ENCODE results near the gene ANKRD40.

The ANKRD40 gene

GRCh38 chr17:50660042-50660886, 47.5 kb downstream of the ANKRD40 start:
- H3K27me3 Mint-ChIP-seq, result peaks cover 5% of the 10 kb centered on the region

GRCh38 chr17:50659179-50659578, 48.5 kb downstream of the ANKRD40 start:
- peaks cover 5% of the 10 kb centered on the region for H3K27me3 Mint-ChIP-seq
- H3K4me1 Mint-ChIP-seq (ENCODE audit: low read depth), result peaks cover 16% of the 10 kb centered on the region
- no peak for DNase-seq
- no peaks in the 10 kb centered on the region for H3K9me3 Mint-ChIP-seq
- H3K4me3 Mint-ChIP-seq, result no peak overlapping the region
- no peaks in the 10 kb centered on the region for H3K36me3 Mint-ChIP-seq (ENCODE audit: low read depth)
- no peak overlapping the region for H3K27ac Mint-ChIP-seq

More at GRCh38 chr17:50660042-50660886, 47.5 kb downstream of the ANKRD40 start:
- no peak overlapping the region for H3K4me3 Mint-ChIP-seq
- no peaks in the 10 kb centered on the region for H3K36me3 Mint-ChIP-seq (ENCODE audit: low read depth)
- H3K27ac Mint-ChIP-seq, result peak overlapping the region; percentile 11
- peaks cover 16% of the 10 kb centered on the region for H3K4me1 Mint-ChIP-seq (ENCODE audit: low read depth)
- H3K9me3 Mint-ChIP-seq, result no peaks in the 10 kb centered on the region
- DNase-seq, result no peak

- Mint-ChIP-seq H3K27me3 (peaks cover 5% of the 10 kb centered on the region), H3K27ac (no peak overlapping the region), H3K4me3 (no peak overlapping the region), H3K4me1 (ENCODE audit: low read depth) (peaks cover 16% of the 10 kb centered on the region), H3K36me3 (ENCODE audit: low read depth) (no peaks in the 10 kb centered on the region), H3K9me3 (no peaks in the 10 kb centered on the region)
- DNase-seq, result no peak
Measured at GRCh38 chr17:50658616-50659015, 49.1 kb downstream of the ANKRD40 start.

- H3K36me3 Mint-ChIP-seq (ENCODE audit: low read depth), result no peaks in the 10 kb centered on the region
- DNase-seq, result no peak
- H3K27me3 Mint-ChIP-seq, result peaks cover 5% of the 10 kb centered on the region
- H3K4me1 Mint-ChIP-seq (ENCODE audit: low read depth), result peaks cover 15% of the 10 kb centered on the region
- no peaks in the 10 kb centered on the region for H3K9me3 Mint-ChIP-seq
- H3K27ac Mint-ChIP-seq, result no peak overlapping the region
- no peak overlapping the region for H3K4me3 Mint-ChIP-seq
Measured at GRCh38 chr17:50657627-50658026, 50.1 kb downstream of the ANKRD40 start.

GRCh38 chr17:50657054-50657453, 50.7 kb downstream of the ANKRD40 start:
- Mint-ChIP-seq H3K36me3 (ENCODE audit: low read depth) (no peaks in the 10 kb centered on the region), H3K9me3 (no peaks in the 10 kb centered on the region), H3K27me3 (peaks cover 6% of the 10 kb centered on the region), H3K4me3 (no peak overlapping the region), H3K4me1 (ENCODE audit: low read depth) (peaks cover 12% of the 10 kb centered on the region), H3K27ac (no peak overlapping the region)
- DNase-seq, result no peak

- Mint-ChIP-seq H3K4me1 (ENCODE audit: low read depth) (peaks cover 6% of the 10 kb centered on the region), H3K27ac (no peak overlapping the region), H3K27me3 (peaks cover 12% of the 10 kb centered on the region), H3K4me3 (no peak overlapping the region), H3K9me3 (no peaks in the 10 kb centered on the region), H3K36me3 (ENCODE audit: low read depth) (no peaks in the 10 kb centered on the region)
- DNase-seq, result no peak
Measured at GRCh38 chr17:50656509-50656908, 51.2 kb downstream of the ANKRD40 start.

GRCh38 chr17:50653738-50654137, 54.0 kb downstream of the ANKRD40 start:
- Mint-ChIP-seq H3K36me3 (ENCODE audit: low read depth) (no peaks in the 10 kb centered on the region), H3K27me3 (peaks cover 12% of the 10 kb centered on the region), H3K4me1 (ENCODE audit: low read depth) (no peaks in the 10 kb centered on the region), H3K27ac (no peak overlapping the region), H3K9me3 (no peaks in the 10 kb centered on the region), H3K4me3 (no peak overlapping the region)
- DNase-seq, result no peak

- Mint-ChIP-seq H3K9me3 (no peaks in the 10 kb centered on the region), H3K27ac (no peak overlapping the region), H3K36me3 (ENCODE audit: low read depth) (no peaks in the 10 kb centered on the region), H3K4me3 (no peak overlapping the region), H3K27me3 (peaks cover 11% of the 10 kb centered on the region), H3K4me1 (ENCODE audit: low read depth) (no peaks in the 10 kb centered on the region)
- no peak for DNase-seq
Measured at GRCh38 chr17:50651661-50652060, 56.1 kb downstream of the ANKRD40 start.

GRCh38 chr17:50649042-50649908, 58.4 kb downstream of the ANKRD40 start:
- DNase-seq, result no peak
- no peak overlapping the region for H3K4me3 Mint-ChIP-seq
- no peaks in the 10 kb centered on the region for H3K9me3 Mint-ChIP-seq
- no peaks in the 10 kb centered on the region for H3K36me3 Mint-ChIP-seq (ENCODE audit: low read depth)
- H3K27ac Mint-ChIP-seq, result no peak overlapping the region
- peaks cover 9% of the 10 kb centered on the region for H3K27me3 Mint-ChIP-seq
- H3K4me1 Mint-ChIP-seq (ENCODE audit: low read depth), result no peaks in the 10 kb centered on the region

GRCh38 chr17:50647187-50647586, 60.5 kb downstream of the ANKRD40 start:
- Mint-ChIP-seq H3K27ac (no peak overlapping the region), H3K27me3 (peaks cover 16% of the 10 kb centered on the region), H3K9me3 (no peaks in the 10 kb centered on the region), H3K36me3 (ENCODE audit: low read depth) (no peaks in the 10 kb centered on the region), H3K4me3 (no peak overlapping the region), H3K4me1 (ENCODE audit: low read depth) (no peaks in the 10 kb centered on the region)
- DNase-seq, result no peak

- Mint-ChIP-seq H3K27ac (no peak overlapping the region), H3K9me3 (no peaks in the 10 kb centered on the region), H3K4me3 (no peak overlapping the region), H3K4me1 (ENCODE audit: low read depth) (no peaks in the 10 kb centered on the region), H3K27me3 (peaks cover 9% of the 10 kb centered on the region), H3K36me3 (ENCODE audit: low read depth) (no peaks in the 10 kb centered on the region)
- no peak for DNase-seq
Measured at GRCh38 chr17:50645748-50646682, 61.7 kb downstream of the ANKRD40 start.

Measured in activated T-cell treated with anti-CD3 and anti-CD28 coated beads, Interleukin-2, amount 50 U/mL, for 24 hours (primary cell).